HG02973 (cell line): ENCODE results near the gene RAB39A.
A peak's percentile ranks its signal among the peaks of the same experiment; 100 is the strongest.
"Not testable (repeated sequence)": the region's sequence is repeated elsewhere in the genome, so short reads cannot be mapped to it uniquely, and the experiment has no call there.

Experiments used
- ATAC-seq: cut with Tn5 transposase; IDR thresholded peaks from one replicate; pipeline ENCODE4 v1.9.1; 2021; ENCODE audit warnings: moderate library complexity; ENCODE audit not compliant: unreplicated experiment

The RAB39A gene, protein sequence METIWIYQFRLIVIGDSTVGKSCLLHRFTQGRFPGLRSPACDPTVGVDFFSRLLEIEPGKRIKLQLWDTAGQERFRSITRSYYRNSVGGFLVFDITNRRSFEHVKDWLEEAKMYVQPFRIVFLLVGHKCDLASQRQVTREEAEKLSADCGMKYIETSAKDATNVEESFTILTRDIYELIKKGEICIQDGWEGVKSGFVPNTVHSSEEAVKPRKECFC

DNA sequence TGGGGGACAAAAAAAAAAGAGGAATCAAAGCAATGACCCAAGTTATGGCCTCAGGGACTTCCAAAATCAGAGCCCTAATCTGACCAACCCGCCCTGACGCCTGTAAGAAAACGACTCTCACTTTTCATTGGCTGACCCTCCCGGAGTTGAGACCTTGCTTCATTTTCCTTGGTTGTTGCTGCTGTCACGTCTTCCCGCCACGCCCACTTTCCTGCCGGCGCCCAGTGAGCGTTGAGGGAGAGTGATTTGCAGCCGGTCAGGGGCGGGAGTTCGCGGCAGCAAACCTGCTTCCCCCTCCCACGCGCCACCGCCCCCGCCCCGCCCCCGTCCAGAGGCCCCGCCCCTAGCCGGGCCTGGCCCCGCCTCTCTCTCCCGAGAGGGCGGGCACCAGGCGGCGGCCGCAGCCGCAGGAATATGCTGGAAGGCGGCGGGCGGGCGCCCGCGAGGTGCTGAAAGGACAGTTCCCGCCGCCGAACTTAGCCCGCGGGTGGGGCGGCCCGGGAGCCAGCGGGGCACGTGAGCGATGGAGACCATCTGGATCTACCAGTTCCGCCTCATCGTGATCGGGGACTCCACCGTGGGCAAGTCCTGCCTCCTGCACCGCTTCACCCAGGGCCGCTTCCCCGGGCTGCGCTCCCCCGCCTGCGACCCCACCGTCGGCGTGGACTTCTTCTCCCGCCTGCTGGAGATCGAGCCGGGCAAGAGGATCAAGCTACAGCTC is at the start of gene RAB39A:
Gene RAB39A, plus strand, starts transcription at position 403 of the 721 bp plus-strand sequence. Its CDS starts 121 bp downstream, at position 524.
- peak; percentile 92 for ATAC-seq

DNA sequence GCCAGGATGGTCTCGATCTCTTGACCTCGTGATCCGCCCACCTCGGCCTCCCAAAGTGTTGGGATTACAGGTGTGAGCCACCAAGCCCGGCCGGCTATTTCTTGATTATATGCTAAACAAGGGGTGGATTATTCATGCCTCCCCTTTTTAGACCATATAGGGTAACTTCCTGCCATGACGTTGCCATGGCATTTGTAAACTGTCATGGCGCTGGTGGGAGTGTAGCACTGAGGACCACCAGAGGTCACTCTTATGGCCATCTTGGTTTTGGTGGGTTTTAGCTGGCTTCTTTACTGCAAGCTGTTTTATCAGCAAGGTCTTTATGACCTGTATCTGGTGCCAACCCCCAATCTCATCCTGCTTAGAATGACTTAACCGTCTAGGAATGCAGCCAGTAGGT is 46.8 kb upstream of the RAB39A start:
- ATAC-seq, result not testable (repeated sequence)

- ATAC-seq, result no peak
These were observed 46.0 kb upstream of the RAB39A start for GRCh38 chr11:107882095-107882820.

DNA sequence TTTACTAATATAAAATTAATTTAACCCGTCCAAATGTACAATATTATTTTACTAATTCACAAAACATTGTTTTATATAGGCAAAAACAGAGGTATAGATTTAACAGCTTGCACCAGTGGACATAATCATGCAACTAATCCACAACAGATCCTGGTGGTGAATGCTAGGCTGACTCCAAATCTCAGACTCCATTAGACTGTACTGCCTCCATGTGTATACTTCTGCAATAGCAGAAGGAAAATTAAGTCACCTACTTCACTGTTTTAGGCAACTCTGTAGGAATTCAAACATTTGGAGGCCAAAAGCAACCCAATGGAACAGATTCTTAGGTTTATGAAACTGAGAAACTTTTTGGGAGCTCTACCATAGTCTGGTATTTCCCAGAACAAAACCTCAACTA is 30.0 kb upstream of the RAB39A start:
- ATAC-seq, result peak; percentile 67

DNA sequence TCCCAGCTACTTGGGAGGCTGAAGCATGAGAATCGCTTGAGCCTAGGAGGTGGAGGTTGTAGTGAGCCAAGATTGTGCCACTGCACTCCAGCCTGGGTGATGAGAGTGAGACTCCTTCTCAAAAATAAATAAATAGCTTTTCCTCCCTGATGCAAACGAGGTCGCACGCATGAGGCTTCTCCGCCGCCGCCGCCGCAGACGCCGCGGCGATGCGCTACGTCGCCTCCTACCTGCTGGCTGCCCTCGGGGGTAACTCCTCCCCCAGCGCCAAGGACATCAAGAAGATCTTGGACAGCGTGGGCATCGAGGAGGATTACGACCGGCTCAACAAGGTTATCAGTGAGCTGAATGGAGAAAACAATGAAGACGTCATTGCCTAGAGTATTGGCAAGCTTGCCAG is 20.0 kb upstream of the RAB39A start:
- ATAC-seq, result no peak

DNA sequence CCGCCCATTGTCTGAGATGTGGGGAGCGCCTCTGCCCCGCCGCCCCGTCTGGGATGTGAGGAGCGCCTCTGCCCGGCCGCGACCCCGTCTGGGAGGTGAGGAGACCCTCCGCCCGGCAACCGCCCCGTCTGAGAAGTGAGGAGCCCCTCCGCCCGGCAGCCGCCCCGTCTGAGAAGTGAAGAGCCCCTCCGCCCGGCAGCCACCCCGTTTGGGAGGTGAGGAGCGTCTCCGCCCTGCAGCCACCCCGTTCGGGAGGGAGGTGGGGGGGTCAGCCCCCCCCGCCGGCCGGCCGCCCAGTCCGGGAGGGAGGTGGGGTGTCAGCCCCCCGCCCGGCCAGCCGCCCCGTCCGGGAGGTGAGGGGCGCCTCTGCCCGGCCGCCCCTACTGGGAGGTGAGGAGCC is 15.8 kb upstream of the RAB39A start:
- not testable (repeated sequence) for ATAC-seq

DNA sequence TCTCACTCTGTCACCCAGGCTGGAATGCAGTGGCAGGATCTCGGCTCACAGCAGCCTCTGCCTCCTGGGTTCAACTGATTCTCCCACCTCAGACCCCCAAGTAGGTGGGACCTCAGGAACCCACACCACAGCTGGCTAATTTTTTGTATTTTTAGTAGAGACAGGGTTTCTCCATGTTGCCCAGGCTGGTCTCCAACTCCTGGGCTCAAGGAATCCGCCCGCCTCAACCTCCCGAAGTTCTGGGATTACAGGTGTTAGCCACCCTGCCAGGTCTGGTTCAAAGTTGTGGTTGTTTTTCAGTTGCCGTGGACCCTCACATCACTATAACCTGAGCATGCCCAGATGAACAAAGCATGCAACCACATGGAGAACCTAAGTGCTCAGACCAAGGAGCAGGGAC is 13.0 kb upstream of the RAB39A start:
- ATAC-seq, result no peak

GRCh38 chr11:107916671-107917241 is 11.5 kb upstream of the RAB39A start:
- ATAC-seq, result no peak

DNA sequence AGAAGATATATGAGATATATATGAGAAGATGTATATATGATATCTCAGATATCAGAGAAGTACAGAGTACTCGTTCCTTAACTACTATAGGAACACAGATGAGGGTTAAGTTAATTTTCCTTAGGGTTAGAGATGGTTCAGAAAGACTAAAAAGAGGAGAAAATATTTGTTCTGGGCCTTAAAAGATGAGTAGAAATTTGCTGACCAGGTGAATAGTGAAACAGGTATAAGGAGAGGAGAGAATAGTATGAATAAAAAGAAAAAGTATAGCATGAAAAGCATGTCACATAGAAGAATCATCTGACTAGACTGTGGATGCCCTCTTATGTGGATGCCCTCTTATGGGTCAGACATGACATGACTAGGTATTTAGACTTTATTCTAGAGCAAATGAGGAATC is 6.3 kb upstream of the RAB39A start:
- ATAC-seq, result no peak

GRCh38 chr11:107923519-107923918 is 4.7 kb upstream of the RAB39A start:
- not testable (repeated sequence) for ATAC-seq

- no peak for ATAC-seq
These were observed 3.9 kb upstream of the RAB39A start for GRCh38 chr11:107924306-107924705.

DNA sequence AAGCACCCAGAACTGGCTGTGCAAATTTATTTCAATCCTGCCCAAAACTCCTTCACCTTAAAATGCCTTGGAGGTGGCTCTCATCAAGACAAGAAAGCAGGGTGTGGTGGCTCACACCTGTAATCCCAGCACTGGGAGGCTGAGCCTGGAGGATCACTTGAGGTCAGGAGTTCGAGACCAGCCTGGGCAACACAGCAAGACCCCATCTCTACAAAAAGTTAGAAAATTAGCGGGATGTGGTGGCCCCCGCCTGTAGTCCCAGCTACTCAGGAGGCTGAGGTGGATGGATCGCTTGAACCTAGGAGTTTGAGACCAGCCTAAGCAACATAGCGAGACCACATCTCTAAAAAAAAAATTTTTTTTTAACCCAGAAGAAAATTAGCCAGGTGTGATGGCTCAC is 689 bp upstream of the RAB39A start:
- no peak for ATAC-seq

GRCh38 chr11:107928767-107929507 is 689 bp downstream of the RAB39A start:
- ATAC-seq, result peak; percentile 11

GRCh38 chr11:107929611-107930200 is 1.5 kb downstream of the RAB39A start:
- ATAC-seq, result peak; percentile 19

DNA sequence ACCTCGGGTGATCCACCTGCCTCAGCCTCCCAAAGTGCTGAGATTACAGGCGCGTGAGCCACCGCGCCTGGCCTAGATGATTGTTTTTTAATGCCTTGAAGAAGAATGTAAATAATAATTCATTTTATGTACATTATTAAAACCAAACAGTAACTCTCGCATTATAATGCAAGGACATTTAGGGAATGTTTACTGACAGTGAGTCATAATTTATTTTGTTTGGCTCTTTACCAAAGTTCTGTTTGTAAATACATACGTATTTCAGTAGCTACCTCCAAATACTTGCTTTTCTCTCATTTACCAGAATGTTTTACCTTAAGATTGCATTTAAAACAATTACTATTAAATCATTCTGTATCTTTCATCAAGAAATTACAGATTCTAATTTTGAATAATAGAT is 3.0 kb downstream of the RAB39A start:
- no peak for ATAC-seq

- ATAC-seq, result no peak
These were observed 19.7 kb downstream of the RAB39A start for GRCh38 chr11:107947904-107948303.

DNA sequence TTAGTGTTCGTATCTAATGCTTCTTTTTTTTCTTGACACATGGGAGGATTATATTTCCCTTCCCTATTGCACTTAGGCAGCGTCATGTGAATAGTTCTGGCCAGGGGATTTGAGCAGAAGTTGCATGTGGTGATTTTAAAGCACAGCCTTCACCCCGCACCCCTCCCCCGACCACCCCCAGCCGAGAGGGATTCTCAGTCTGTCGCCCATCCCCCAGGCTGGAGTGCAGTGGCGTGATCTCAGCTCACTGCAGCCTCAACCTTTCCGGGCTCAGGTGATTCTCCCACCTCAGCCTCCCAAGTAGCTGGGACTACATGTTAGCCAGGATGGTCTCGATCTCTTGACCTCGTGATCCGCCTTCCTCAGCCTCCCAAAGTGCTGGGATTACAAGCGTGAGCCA is 20.1 kb downstream of the RAB39A start:
- ATAC-seq, result not testable (repeated sequence)

GRCh38 chr11:107951155-107951554 is 22.9 kb downstream of the RAB39A start:
- ATAC-seq, result no peak

DNA sequence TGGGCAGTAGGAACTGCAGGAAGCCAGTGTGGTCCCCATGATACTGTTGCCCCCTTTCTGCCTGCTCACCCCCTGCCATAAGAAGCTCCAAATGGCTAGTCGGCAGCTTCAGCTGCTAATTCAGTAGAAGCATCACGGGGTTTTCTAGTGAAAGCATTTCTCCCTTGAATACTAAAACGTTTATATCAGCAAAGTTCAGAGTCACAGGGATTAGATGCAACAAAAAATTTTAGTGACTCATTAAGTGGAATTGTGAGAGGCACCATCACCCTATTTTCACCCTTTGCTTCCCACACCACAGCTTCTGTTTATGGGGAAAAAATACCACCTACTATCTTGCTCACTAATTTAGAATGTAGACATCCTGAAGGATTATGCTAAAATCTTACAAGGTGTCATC is 25.2 kb downstream of the RAB39A start:
- no peak for ATAC-seq

DNA sequence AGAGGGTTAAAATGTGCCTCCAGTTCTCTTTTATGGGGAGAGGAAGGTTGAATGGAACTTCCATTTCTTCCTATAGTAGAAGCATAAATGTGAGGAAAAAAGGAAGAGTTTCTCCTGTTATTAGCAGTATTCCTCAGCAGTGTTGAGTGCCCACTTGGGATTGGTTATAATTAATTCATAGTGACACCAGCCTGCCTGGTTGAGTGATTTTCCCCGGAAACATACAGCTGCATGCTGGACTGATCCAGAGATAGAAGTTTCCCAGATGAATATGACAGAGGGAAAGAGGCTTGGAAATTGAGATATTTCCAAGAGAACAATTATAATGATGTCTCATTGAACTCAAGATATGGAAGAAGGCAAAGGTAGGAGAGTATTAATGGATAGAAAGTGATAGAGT is 28.3 kb downstream of the RAB39A start:
- ATAC-seq, result no peak
